ENCODE measurements around the gene KIF9. TPM values are rescaled to one million over a fixed set of nuclear protein-coding genes. Genes with fewer than 3 reads are reported as not detected.

KIF9 gene
- total RNA-seq, 4 donors from 2014 or later, result 8.8 to 23.4 (median 15.3) TPM

DNA sequence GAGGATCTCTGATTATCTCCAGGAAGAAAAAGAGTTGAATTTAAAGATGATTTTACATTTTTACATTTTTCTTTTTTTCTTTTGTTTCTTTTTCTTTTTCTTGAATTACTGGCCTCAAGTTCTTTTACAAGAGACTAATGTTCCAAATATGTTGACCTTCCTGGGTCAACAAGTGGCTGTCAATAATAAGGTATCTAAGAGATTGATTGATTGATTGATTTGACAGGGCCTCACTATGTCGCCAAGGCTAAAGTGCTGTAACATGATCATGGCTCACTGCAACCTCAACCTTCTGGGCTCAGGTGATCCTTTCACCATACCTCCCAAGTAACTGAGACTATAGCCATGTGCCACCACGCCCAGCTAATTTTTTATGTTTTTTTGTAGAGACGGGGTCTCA lies 44.6 kb downstream of the KIF9 start:
- TF ChIP-seq EP300 (IDR thresholded peaks at IDR 0.05) (no peak), POLR2A (IDR thresholded peaks at IDR 0.05) (no peak), POLR2AphosphoS5 (IDR thresholded peaks at IDR 0.05) (no peak)
- TF ChIP-seq, protein P1, sequence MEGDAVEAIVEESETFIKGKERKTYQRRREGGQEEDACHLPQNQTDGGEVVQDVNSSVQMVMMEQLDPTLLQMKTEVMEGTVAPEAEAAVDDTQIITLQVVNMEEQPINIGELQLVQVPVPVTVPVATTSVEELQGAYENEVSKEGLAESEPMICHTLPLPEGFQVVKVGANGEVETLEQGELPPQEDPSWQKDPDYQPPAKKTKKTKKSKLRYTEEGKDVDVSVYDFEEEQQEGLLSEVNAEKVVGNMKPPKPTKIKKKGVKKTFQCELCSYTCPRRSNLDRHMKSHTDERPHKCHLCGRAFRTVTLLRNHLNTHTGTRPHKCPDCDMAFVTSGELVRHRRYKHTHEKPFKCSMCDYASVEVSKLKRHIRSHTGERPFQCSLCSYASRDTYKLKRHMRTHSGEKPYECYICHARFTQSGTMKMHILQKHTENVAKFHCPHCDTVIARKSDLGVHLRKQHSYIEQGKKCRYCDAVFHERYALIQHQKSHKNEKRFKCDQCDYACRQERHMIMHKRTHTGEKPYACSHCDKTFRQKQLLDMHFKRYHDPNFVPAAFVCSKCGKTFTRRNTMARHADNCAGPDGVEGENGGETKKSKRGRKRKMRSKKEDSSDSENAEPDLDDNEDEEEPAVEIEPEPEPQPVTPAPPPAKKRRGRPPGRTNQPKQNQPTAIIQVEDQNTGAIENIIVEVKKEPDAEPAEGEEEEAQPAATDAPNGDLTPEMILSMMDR (IDR thresholded peaks at IDR 0.05), result no peak
- Histone ChIP-seq H3K4me1 (no peaks in the 10 kb centered on the region), H3K4me3 (no peak overlapping the region), H3K27ac (no peak overlapping the region), H3K36me3 (no peaks in the 10 kb centered on the region), H3K27me3 (no peaks in the 10 kb centered on the region), H3K9me3 (no peaks in the 10 kb centered on the region)
- no peak for DNase-seq (ENCODE audit: low spot score in 2 of 2)
- 95% methylated on average over 3 of the region's 3 CpGs for WGBS

DNA sequence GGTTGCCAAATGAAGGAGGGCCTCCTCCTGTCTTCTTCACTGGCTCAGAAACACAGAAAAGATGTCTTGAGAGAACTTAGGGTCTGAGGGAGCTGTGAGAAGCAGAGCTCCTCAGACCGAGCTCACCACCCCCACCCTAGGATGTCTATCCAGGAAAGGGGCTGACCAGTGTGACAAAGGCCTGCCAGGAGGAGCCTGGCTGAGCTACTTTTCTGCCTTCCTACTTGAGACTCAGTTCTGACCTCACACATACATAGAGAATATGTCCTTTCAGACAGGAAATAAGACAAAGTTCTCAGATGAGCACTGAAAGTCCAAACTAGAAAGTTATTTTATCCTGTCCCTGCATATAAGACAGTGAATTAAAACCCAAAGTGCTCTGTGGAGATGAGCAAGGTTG lies 54.5 kb downstream of the KIF9 start:
- no peaks in the 10 kb centered on the region for H3K4me1 ChIP-seq
- DNase-seq (ENCODE audit: low spot score in 2 of 2), result no peak
- no peak overlapping the region for H3K4me3 ChIP-seq
- WGBS, result 58% methylated on average over 1 of the region's 1 CpG
- H3K36me3 ChIP-seq, result no peaks in the 10 kb centered on the region
- no peaks in the 10 kb centered on the region for H3K9me3 ChIP-seq
- no peak overlapping the region for H3K27ac ChIP-seq
- H3K27me3 ChIP-seq, result no peaks in the 10 kb centered on the region
- no peak for TF ChIP-seq EP300 (IDR thresholded peaks at IDR 0.05)
- no peak for TF ChIP-seq POLR2AphosphoS5 (IDR thresholded peaks at IDR 0.05)
- no peak for TF ChIP-seq POLR2A (IDR thresholded peaks at IDR 0.05)
- TF ChIP-seq, protein P1 (IDR thresholded peaks at IDR 0.05), result no peak

DNA sequence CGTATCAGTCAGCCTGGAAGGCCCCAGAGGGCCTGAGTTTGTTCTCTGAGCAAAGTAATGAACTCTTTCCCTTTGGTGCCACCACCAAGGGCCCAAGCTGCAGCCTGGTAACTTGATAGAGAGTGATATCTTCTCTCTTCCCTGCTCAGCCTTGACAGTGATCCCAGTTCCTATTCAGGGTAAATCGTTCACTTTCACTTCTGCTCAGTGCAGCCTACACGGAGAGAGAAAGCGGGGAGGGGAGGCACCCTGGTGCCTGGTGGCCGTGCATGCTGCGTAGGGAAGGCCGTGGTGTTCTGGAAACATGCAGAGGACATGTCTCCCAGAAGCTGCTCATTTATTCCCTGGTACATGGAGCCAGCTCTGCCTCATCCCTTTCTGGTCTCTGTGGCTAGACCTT lies 54.9 kb downstream of the KIF9 start:
- H3K27ac ChIP-seq, result no peak overlapping the region
- H3K27me3 ChIP-seq, result no peaks in the 10 kb centered on the region
- TF ChIP-seq POLR2A (IDR thresholded peaks at IDR 0.05) (no peak), POLR2AphosphoS5 (IDR thresholded peaks at IDR 0.05) (no peak), EP300 (IDR thresholded peaks at IDR 0.05) (no peak)
- H3K4me3 ChIP-seq, result no peak overlapping the region
- H3K4me1 ChIP-seq, result no peaks in the 10 kb centered on the region
- no peak for DNase-seq (ENCODE audit: low spot score in 2 of 2)
- H3K36me3 ChIP-seq, result no peaks in the 10 kb centered on the region
- no peaks in the 10 kb centered on the region for H3K9me3 ChIP-seq
- WGBS, result 76% methylated on average over 7 of the region's 7 CpGs

DNA sequence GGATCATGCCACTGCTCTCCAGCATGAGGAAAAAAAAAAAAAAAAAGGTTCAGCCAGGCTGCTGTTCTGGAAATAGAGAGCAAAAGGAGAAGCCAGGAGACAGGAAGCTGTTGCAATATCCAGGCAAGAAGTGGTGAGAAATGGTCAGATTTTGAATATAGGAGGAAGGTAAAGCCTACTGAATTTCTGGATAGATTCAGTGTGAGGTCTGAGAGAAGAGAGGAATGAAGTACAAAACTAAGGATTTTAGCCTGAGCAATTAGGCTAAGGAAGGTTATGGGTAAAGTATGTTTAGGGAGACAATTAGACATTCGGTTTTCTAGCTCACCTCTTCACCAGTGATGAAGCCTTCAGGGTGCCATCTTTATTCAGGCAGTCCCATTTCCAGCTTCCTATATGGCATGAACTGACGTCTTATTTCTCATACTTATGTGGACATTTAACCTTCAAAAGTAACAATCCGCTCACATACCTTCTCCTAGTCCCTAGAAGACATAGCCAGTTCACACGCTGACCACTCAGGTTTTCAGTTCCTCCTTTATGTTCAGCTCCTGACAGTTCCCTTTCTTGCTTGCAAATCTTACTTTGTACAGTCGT lies 57.2 kb downstream of the KIF9 start:
- Histone ChIP-seq H3K27me3 (no peaks in the 10 kb centered on the region), H3K4me3 (no peak overlapping the region), H3K4me1 (no peaks in the 10 kb centered on the region), H3K36me3 (no peaks in the 10 kb centered on the region), H3K27ac (no peak overlapping the region), H3K9me3 (no peaks in the 10 kb centered on the region)
- TF ChIP-seq POLR2AphosphoS5 (IDR thresholded peaks at IDR 0.05), result no peak
- TF ChIP-seq EP300 (IDR thresholded peaks at IDR 0.05), result no peak
- TF ChIP-seq, protein P1 (IDR thresholded peaks at IDR 0.05), result no peak
- TF ChIP-seq POLR2A (IDR thresholded peaks at IDR 0.05), result no peak
- DNase-seq (ENCODE audit: low spot score in 2 of 2), result no peak
- 81% methylated on average over 5 of the region's 5 CpGs for WGBS

DNA sequence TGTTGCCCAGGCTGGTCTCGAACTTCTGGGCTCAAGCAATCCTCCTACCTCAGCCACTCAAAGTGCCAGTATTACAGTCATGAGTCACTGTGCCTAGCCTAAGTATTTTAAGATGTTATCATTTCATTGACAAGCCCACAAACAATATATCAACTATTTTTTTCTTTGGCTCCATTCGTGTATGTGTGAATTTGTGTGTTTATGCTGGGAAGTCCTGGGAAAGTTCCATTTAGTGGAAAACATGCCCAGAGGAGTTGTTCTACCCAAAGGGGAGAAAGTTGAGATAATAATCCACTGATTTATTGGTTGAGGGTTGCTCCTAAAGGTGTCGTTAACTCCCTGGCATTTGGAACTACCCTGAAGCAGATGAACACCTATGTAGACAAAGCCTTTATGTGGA lies 58.8 kb downstream of the KIF9 start:
- Histone ChIP-seq H3K27ac (no peak overlapping the region), H3K4me3 (no peak overlapping the region), H3K27me3 (no peaks in the 10 kb centered on the region), H3K36me3 (no peaks in the 10 kb centered on the region), H3K4me1 (no peaks in the 10 kb centered on the region), H3K9me3 (no peaks in the 10 kb centered on the region)
- DNase-seq (ENCODE audit: low spot score in 2 of 2), result no peak
- no peak for TF ChIP-seq EP300 (IDR thresholded peaks at IDR 0.05)
- no peak for TF ChIP-seq POLR2A (IDR thresholded peaks at IDR 0.05)
- TF ChIP-seq, protein P1 (IDR thresholded peaks at IDR 0.05), result no peak
- no peak for TF ChIP-seq POLR2AphosphoS5 (IDR thresholded peaks at IDR 0.05)
- 41% methylated on average over 3 of the region's 3 CpGs for WGBS

DNA sequence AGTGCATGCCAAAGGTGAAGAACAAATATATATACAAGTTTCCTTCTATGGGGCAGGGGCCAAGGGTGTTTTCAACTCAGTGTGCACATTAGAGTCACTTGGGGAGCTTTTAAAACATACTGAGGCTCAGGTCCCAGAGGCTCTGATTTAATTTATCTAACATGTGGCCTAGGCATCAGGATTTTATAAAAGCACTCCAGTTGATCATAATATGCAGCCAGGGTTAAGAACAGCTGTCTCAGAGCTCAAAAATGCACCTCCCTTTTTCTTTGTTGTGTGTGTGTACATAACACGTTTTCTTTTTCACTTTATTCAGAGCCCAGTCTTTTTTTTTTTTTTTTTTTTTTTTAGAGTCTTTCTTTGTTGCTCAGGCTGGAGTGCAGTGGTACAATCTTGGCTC lies 60.8 kb downstream of the KIF9 start:
- Histone ChIP-seq H3K4me1 (no peaks in the 10 kb centered on the region), H3K27ac (no peak overlapping the region), H3K9me3 (no peaks in the 10 kb centered on the region), H3K36me3 (no peaks in the 10 kb centered on the region), H3K27me3 (no peaks in the 10 kb centered on the region), H3K4me3 (no peak overlapping the region)
- WGBS, result 40% methylated on average over 1 of the region's 1 CpG
- TF ChIP-seq, protein P1 (IDR thresholded peaks at IDR 0.05), result no peak
- TF ChIP-seq POLR2A (IDR thresholded peaks at IDR 0.05), result no peak
- no peak for TF ChIP-seq POLR2AphosphoS5 (IDR thresholded peaks at IDR 0.05)
- no peak for DNase-seq (ENCODE audit: low spot score in 2 of 2)

Data from suprapubic skin (tissue), 4 donors.